ENCODE results near the gene PCID2.

DNA sequence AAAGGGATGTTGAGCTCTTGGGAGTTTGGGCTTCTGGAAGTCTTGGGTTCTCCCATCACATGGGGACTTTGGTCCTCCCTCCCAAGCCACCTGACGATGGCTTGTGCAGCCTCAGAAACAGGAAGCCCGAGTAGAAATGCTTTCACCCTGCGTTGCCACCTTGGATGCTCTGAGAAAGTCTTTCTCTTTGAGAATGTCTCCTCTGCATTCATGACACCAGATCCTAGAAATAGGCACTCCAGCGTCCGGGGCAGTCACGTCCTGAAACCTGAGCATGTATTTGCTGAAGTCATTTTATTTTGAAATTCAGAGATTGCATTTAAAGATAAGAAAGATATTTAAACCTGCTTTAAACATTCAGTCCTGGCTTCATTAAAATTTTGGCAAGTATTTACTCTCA, 35.4 kb upstream of the PCID2 start:
- TF ChIP-seq, protein P1, sequence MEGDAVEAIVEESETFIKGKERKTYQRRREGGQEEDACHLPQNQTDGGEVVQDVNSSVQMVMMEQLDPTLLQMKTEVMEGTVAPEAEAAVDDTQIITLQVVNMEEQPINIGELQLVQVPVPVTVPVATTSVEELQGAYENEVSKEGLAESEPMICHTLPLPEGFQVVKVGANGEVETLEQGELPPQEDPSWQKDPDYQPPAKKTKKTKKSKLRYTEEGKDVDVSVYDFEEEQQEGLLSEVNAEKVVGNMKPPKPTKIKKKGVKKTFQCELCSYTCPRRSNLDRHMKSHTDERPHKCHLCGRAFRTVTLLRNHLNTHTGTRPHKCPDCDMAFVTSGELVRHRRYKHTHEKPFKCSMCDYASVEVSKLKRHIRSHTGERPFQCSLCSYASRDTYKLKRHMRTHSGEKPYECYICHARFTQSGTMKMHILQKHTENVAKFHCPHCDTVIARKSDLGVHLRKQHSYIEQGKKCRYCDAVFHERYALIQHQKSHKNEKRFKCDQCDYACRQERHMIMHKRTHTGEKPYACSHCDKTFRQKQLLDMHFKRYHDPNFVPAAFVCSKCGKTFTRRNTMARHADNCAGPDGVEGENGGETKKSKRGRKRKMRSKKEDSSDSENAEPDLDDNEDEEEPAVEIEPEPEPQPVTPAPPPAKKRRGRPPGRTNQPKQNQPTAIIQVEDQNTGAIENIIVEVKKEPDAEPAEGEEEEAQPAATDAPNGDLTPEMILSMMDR (IDR thresholded peaks at IDR 0.05) = no peak
- TF ChIP-seq POLR2A (IDR thresholded peaks at IDR 0.05) = no peak
